HG03196 (cell line): ENCODE data around the gene MYO9B.

Experiments used
- ATAC-seq: cut with Tn5 transposase; IDR thresholded peaks from one replicate; pipeline ENCODE4 v1.9.1; 2021; ENCODE audit not compliant: unreplicated experiment

The MYO9B gene

GRCh38 chr19:17259118-17259780 lies 183.7 kb downstream of the MYO9B start:
- ATAC-seq: no peak

- no peak for ATAC-seq
Observed at GRCh38 chr19:17259934-17260333, 184.4 kb downstream of the MYO9B start.

GRCh38 chr19:17260842-17261325 lies 185.3 kb downstream of the MYO9B start:
- ATAC-seq: peak; percentile 57

- ATAC-seq: no peak
Observed at GRCh38 chr19:17262557-17262956, 187.0 kb downstream of the MYO9B start.
